SK-N-MC (cell line): Measurements from ENCODE around the gene RAB13.

Experiments
- DNase-seq: peaks from one replicate; pipeline ENCODE4 v3.0.0-alpha.2; 2011; ENCODE audit warnings: low read depth, low spot score
- H3K27ac ChIP-seq: fragments of 200-600 bp; sonication (generic); 2 replicates; pipeline ENCODE4 v1.5.1; 2016; ENCODE audit warnings: mixed run types
- H3K36me3 ChIP-seq: fragments of 200-600 bp; sonication (generic); 2 replicates; pipeline ENCODE4 v1.6.1; 2017; ENCODE audit warnings: antibody characterized with exemption, low read length, mixed read lengths; ENCODE audit not compliant: insufficient read depth
- H3K4me3 ChIP-seq: fragments of 200-600 bp; sonication (generic); 2 replicates; pipeline ENCODE4 v1.5.1; 2016
- H3K9ac ChIP-seq: fragments of 200-600 bp; sonication (generic); 2 replicates; pipeline ENCODE4 v1.8.0; 2017; ENCODE audit warnings: mixed run types, mixed read lengths; ENCODE audit not compliant: insufficient read length
- H3K9me3 ChIP-seq: fragments of 200-600 bp; sonication (generic); 2 replicates; pipeline ENCODE4 v1.6.1; 2017; ENCODE audit warnings: low read depth, mild to moderate bottlenecking, antibody characterized with exemption, low read length, moderate library complexity, mixed read lengths
- EZH2 ChIP-seq: fragments of 200-600 bp; sonication (generic); IDR thresholded peaks from one replicate; pipeline ENCODE4 v1.6.1; 2017; ENCODE audit warnings: antibody characterized with exemption
- FOXP2 ChIP-seq: optimal IDR thresholded peaks from 2 replicates; pipeline ENCODE3; 2011; ENCODE audit warnings: mild to moderate bottlenecking, moderate library complexity; ENCODE audit not compliant: insufficient read depth; ENCODE audit errors: extremely low read length, control extremely low read depth
- POLR2AphosphoS5 ChIP-seq: IDR thresholded peaks from 2 replicates; pipeline ENCODE4 v1.6.1; 2012; ENCODE audit warnings: mild to moderate bottlenecking, low read depth, low read length, borderline replicate concordance

The RAB13 gene

DNA sequence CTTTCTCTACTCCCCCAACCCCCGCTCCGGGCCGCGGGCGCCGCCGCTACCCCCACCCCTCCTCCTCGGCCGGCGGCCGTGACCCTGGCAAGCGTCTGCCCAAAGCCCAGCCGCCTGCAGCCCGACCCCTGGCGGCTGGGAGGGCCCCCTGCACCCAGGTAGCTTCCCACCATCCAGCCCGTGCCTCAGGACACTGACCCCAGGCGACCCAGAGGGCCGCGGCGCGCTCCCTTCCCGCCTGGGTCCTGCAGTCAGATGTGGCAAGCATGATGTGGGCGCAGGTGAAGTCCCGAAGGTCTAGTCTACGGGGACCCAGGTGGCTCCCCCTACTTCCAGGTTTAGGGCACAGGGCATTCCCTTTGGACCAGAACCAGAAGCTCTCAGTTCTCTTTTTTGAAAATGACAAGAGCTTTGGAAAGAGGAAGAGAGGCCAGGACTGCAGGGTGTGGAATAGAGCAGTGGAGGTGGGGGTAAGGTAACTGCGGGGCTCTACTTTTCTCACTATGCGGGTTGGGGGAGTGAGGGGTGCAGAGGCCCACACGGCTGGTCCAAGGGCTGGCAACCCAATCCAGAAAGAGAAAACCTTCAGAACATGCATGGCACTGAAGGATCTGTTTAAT lies 39.4 kb downstream of the RAB13 start, which contains the start of gene DENND4B:
Gene DENND4B, minus strand, starts transcription at position 97 of the 620 bp plus-strand sequence. CDS start 2,344 bp downstream, outside the sequence.
- DNase-seq, result no peak
- Histone ChIP-seq H3K36me3 (peaks cover 8% of the 10 kb centered on the region; the same call in 1 of the 2 replicates), H3K27ac (peak within 1 kb of the TSS; percentile 50; the same call in 1 of the 2 replicates)

DNA sequence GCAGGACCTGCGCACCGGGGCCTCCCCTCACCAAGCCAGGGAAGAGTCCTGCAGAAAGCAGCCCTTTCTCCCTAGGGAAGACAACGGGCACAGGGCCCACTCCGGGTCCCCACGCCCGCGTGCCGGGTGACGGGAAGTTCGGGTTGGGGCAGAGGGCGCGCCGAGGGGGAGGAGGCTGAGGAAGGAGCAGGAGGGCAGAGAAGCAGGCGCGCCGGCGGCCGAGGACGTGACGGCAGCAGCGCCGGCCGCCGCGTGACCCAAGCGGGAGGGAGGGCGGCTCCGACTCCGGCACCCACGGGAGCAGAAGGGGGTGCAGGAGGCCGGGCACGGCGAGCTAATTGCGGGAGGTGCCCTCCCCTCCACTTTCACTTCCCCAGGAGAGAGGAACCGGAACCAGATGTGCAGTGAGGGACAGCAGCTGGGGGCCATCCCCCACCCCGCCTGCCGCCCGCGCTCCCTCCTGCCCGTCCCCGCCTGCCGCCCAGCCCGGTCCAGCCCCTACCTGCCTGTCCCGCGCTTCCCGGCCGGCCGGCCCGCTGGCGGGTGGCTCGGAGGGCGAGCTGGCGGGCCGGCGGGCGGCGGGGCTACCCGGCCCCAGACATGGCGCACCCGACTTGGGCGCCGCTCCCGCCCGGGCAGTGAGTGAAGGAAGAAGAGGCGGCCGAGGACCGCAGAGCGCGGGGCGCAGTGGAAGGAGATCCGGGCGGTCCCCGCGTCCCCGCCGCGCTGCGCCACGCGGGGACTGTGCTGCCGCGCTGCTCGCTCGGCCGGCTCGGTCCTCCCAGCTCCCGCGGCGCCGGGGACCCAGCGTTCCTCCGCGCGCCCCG lies 40.1 kb downstream of the RAB13 start:
- peaks cover 4% of the 10 kb centered on the region; the same call in 1 of the 2 replicates for H3K36me3 ChIP-seq
- peak overlapping the region; percentile 84 for H3K9ac ChIP-seq
- peak overlapping the region; percentile 92 for H3K4me3 ChIP-seq
- DNase-seq, result no peak
- H3K9me3 ChIP-seq, result no peaks in the 10 kb centered on the region
- TF ChIP-seq EZH2 (no peak), FOXP2 (no peak), POLR2AphosphoS5 (no peak)
- peak overlapping the region; percentile 50; the same call in 1 of the 2 replicates for H3K27ac ChIP-seq

More for the DNA sequence above, 39.4 kb downstream of the RAB13 start, which contains the start of gene DENND4B:
- Histone ChIP-seq H3K4me3 (peak within 1 kb of the TSS; percentile 92), H3K9ac (peak within 1 kb of the TSS; percentile 84), H3K9me3 (no peaks in the 10 kb centered on the region)
- no peak for TF ChIP-seq FOXP2
- peak; percentile 8; the same call in 1 of the 2 replicates for TF ChIP-seq POLR2AphosphoS5

DNA sequence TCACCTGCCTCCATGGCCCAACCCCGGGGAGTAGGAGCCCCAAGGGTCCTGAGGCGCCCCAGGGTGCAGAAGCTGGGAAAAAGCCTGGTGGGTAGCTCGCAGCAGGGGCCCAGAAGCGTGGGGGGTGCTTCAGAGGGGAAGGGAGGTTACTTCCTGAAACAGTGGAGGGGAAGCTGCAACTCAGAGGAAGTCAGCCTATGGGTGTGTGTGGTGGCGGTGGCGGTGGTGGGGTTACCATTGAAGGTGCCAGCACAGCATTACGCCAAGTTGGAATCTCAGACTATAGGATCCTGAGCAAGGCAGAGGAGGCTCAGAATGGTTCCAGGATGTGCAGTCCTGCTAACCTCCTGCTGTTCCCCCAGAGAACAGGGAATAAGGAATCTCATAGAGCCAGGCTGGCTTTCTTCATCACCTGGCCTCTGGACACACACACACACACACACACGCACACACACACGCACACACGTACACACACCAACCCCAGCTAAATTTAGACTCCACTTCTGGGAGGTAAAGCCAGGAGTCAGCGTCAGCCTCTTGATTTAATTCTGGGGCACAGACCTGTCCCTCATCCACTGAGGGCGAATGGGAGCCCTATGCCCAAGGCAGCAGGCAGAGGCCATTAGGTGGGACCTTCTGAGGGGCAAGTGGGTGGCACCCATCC lies 40.9 kb downstream of the RAB13 start:
- TF ChIP-seq POLR2AphosphoS5 (no peak; the same call in 1 of the 2 replicates), FOXP2 (no peak), EZH2 (no peak)
- peak overlapping the region; percentile 63 for H3K27ac ChIP-seq
- DNase-seq, result no peak
- peak overlapping the region; percentile 92 for H3K4me3 ChIP-seq
- no peaks in the 10 kb centered on the region for H3K9me3 ChIP-seq
- peak overlapping the region; percentile 84 for H3K9ac ChIP-seq
- H3K36me3 ChIP-seq, result peaks cover 4% of the 10 kb centered on the region; the same call in 1 of the 2 replicates

DNA sequence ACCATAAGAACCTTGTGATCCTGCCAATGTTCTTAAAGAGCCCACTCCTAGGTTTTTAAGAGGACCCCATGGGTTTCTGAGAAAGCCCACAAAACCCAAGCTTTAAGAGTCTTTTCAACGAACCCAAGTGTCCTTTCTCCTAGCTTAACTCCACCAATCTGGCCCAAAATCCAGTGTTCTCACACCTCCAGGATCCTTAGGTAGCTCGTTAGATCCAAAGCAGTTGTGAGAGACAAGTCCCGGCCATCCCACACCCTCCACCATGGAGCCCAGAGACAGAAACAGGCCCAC lies 41.4 kb downstream of the RAB13 start:
- Histone ChIP-seq H3K9me3 (no peaks in the 10 kb centered on the region), H3K27ac (peak overlapping the region; percentile 63), H3K36me3 (no peaks in the 10 kb centered on the region; the same call in 1 of the 2 replicates), H3K4me3 (peak overlapping the region; percentile 92), H3K9ac (no peak overlapping the region)
- no peak for TF ChIP-seq POLR2AphosphoS5
- TF ChIP-seq FOXP2, result no peak
- no peak for TF ChIP-seq EZH2
- DNase-seq, result no peak

DNA sequence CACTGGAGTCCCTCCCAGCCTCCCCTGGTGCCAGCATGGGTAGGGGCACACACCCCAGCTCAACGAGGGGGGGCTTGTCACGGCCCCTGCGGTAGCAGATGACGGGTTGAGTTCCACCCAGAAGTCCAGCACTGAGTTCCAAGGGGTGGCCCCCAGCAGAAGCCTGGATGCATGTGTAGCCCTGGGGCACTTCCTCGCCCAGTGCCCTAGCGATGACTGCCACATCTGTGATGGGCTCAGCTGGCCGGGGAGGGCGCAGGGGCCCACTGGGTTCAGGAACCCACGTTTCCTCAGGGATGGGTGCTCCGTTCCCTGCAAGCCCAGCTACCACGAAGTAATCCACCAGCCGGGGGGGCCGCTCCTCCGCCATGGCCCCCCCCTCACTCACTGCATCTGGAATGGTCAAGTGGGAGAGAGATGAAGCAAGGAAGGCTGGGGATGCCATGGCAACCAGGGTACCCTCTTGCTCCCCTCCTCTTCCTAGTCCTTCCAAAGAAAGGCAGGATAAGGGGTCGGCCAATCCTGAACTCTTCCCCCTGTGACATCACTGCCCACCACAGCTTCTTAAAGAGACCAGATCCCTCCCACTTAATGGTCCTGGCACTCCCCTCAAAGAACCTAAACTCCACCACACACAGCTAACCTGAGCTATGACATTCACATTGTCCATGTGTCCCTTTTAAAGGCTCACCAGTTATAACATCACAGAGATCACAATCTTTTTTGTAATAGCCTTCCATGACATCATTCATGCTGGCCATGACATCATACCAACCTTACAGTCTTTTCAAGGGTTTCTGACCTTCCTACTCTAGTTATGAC lies 41.9 kb downstream of the RAB13 start:
- DNase-seq, result no peak
- Histone ChIP-seq H3K36me3 (no peaks in the 10 kb centered on the region), H3K9me3 (no peaks in the 10 kb centered on the region), H3K4me3 (peak overlapping the region; percentile 92; the same call in 1 of the 2 replicates), H3K9ac (no peak overlapping the region), H3K27ac (peak overlapping the region; percentile 63)
- TF ChIP-seq POLR2AphosphoS5, result no peak
- no peak for TF ChIP-seq EZH2
- no peak for TF ChIP-seq FOXP2

DNA sequence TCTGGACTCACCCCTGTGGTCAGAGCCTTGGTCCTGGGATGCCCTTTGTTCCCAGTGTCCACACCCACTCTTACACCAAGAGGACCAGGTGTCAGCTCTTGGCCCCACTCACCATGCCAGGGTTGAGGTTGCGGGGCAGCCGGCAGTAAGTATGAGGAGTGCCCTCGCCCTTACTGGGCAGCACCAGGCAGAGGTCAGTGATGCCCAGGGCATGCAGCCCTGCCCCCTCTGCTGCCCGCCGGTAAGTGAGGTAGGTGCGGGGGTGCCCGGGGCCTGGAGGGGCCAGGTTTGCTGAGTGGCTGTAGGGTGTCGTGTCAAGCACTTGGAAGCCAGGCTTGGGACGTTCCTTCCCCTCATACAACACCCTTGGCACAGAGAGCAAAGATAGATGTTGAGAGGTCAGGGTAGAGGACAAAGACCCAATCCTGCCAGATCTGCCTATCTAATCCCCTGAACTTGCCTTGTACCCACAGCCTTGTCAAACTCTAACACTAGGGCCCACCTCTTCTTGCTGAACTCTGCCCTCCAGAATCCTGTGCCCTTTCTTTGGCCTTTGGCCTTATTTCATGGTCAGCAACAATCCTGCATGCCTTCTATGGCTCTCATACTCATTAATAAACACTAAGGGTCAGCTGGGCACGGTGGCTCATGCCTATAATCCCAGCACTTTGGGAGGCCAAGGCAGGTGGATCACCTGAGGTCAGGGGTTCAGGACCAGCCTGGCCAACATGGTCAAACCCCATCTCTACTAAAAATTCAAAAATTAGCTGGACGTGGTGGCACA lies 43.2 kb downstream of the RAB13 start:
- no peak for TF ChIP-seq FOXP2
- no peak for TF ChIP-seq POLR2AphosphoS5
- TF ChIP-seq EZH2, result no peak
- Histone ChIP-seq H3K27ac (no peak overlapping the region), H3K9me3 (no peaks in the 10 kb centered on the region), H3K4me3 (no peak overlapping the region), H3K9ac (no peak overlapping the region), H3K36me3 (no peaks in the 10 kb centered on the region; the same call in 1 of the 2 replicates)
- DNase-seq, result no peak
